MCF 10A (cell line): ENCODE measurements around the gene LRP1. TPM values are rescaled to one million over a fixed set of nuclear protein-coding genes. Genes with fewer than 3 reads are reported as not detected.

Experiments used
- BruUV-seq: library from RNA; stranded (reverse); fragments of 400-500 nt; replicated peaks from 2 replicates; lab custom pipeline; 2021; lab: Mats Ljungman, UMichigan
- CTCF ChIA-PET: fragments of 300-600 bp; sonication (Branson Sonifier 250); formaldehyde crosslinking; extraction: SDS; loops from one replicate; lab custom pipeline; 2021; ENCODE audit warnings: antibody characterized with exemption, inconsistent platforms; lab: Yijun Ruan, JAX
- POLR2A ChIA-PET: fragments of 300-600, 350-650 bp; sonication (Branson Sonifier 250); formaldehyde crosslinking; extraction: SDS; loops from one replicate; lab custom pipeline; 2020; ENCODE audit warnings: antibody characterized with exemption, inconsistent platforms; lab: Yijun Ruan, JAX
- DNase-seq: peaks from one replicate; pipeline ENCODE4 v3.0.0-alpha.2; 2018; ENCODE audit not compliant: unreplicated experiment
- H3K27ac Mint-ChIP-seq: one replicate; pipeline ENCODE4 v1.8.0; 2022; ENCODE audit warnings: mild to moderate bottlenecking, low read depth, mixed read lengths; ENCODE audit not compliant: unreplicated experiment
- H3K27me3 Mint-ChIP-seq: one replicate; pipeline ENCODE4 v1.8.0; 2022; ENCODE audit warnings: mixed read lengths; ENCODE audit not compliant: insufficient read depth, unreplicated experiment
- H3K36me3 Mint-ChIP-seq: one replicate; pipeline ENCODE4 v1.8.0; 2022; ENCODE audit warnings: mild to moderate bottlenecking, moderate library complexity, mixed read lengths; ENCODE audit not compliant: insufficient read depth, unreplicated experiment
- H3K4me1 Mint-ChIP-seq: one replicate; pipeline ENCODE4 v1.8.0; 2022; ENCODE audit warnings: mixed read lengths; ENCODE audit not compliant: insufficient read depth, unreplicated experiment
- H3K4me3 Mint-ChIP-seq: one replicate; pipeline ENCODE4 v1.8.0; 2022; ENCODE audit warnings: mild to moderate bottlenecking, moderate library complexity, mixed read lengths; ENCODE audit not compliant: unreplicated experiment
- H3K9me3 Mint-ChIP-seq: one replicate; pipeline ENCODE4 v1.8.0; 2022; ENCODE audit warnings: mixed read lengths; ENCODE audit not compliant: unreplicated experiment
- intact Hi-C: fragments of 100-400 bp; cut with micrococcal nuclease; formaldehyde crosslinking; loops from 2 replicates; pipeline ENCODE4 v1.14.1; 2022
- total RNA-seq: library from RNA; stranded (reverse); gene quantifications from 2 replicates; pipeline ENCODE4 v1.2.3, GENCODE V29; 2022
- TF ChIP-seq, protein P1 (sequence below): fragments of 200-600 bp; IDR thresholded peaks from one replicate; pipeline ENCODE4 v1.8.0; 2022; ENCODE audit warnings: antibody characterized with exemption, mild to moderate bottlenecking; ENCODE audit not compliant: unreplicated experiment

The LRP1 gene
- total RNA-seq, 1 experiment from 2014 or later = 18.9 TPM

DNA sequence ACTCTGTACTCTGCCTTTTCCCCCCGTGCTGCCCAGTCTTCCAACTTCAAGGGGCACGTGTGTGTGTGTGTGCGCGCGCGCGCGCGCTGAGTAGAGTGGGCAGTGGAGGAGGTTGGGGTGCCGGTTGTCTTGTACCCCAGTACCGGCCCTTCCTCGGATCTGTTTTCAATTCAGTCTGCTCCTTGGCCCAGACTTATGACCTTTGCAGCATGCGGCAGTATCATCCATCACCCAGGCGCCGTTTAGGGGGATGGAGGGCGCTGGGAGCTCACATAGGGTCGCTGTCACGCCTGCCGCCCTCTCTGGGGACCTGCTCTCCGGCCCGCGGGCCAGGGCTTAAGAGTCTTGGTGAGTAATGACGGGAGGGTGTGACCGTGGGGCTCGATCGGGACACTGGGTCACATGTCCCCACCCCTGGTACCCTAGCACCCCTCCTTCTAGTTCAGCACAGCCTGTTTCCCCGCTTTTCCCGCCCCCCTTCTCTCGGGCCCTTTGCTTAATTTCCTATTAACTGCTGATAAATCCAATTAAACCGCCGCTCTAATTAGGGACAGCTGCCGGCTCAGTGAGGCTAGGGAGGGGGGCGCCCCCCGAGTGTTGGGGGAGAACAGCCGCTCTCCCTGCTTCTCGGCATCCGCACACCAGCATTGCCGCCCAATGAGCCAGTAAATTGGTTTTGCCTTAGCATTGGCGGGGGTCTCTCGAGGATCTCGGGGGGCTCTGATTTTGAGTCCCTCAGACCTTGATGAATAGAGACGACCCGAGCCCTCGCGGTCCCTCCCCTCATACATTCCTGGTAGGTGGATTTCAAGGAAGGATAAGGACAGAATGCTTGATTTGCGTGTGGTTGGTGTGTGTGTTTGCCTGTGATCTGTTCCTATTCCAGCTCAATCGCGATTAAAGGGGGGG lies 113.4 kb downstream of the LRP1 start:
- no TSS peak for BruUV-seq
- Mint-ChIP-seq H3K27ac (no peak overlapping the region), H3K27me3 (no peaks in the 10 kb centered on the region), H3K4me3 (peak overlapping the region; percentile 67), H3K36me3 (peaks cover 4% of the 10 kb centered on the region), H3K4me1 (peaks cover 53% of the 10 kb centered on the region), H3K9me3 (no peaks in the 10 kb centered on the region)
- POLR2A ChIA-PET = interaction anchor here (0.6 to 2.9 kb wide), 8 partner anchors 12 to 752 kb away, joined by 3 to 37 read pairs (median 4); partner anchors contain the start of genes SHMT2 and STAT6
- CTCF ChIA-PET = interaction anchor here (0.6 to 9.8 kb wide), 11 partner anchors 11 to 1562 kb away, joined by 3 to 188 read pairs (median 4); partner anchors contain the start of genes NACA, SHMT2 and ZBTB39
- DNase-seq = no peak
- TF ChIP-seq, protein P1, sequence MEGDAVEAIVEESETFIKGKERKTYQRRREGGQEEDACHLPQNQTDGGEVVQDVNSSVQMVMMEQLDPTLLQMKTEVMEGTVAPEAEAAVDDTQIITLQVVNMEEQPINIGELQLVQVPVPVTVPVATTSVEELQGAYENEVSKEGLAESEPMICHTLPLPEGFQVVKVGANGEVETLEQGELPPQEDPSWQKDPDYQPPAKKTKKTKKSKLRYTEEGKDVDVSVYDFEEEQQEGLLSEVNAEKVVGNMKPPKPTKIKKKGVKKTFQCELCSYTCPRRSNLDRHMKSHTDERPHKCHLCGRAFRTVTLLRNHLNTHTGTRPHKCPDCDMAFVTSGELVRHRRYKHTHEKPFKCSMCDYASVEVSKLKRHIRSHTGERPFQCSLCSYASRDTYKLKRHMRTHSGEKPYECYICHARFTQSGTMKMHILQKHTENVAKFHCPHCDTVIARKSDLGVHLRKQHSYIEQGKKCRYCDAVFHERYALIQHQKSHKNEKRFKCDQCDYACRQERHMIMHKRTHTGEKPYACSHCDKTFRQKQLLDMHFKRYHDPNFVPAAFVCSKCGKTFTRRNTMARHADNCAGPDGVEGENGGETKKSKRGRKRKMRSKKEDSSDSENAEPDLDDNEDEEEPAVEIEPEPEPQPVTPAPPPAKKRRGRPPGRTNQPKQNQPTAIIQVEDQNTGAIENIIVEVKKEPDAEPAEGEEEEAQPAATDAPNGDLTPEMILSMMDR = no peak
- intact Hi-C loops = no loop called here

DNA sequence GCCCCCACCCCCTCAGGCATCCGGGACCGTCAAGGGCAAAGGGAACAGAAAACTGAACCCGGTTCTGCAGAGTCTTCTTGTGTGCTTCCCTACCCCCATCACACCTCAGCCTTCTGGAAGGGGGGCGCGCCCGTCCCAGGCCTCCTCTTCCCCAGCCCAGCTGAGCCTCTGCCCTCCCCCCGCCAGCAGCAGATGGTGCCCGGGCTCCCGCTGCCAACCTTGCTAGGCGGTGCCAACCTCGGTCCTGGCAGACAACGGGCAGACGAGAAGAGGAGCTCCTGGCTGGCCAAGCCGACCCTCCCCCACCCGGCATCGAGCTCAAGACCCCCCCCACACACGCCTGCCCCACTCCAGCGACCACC lies 114.0 kb downstream of the LRP1 start:
- DNase-seq = no peak
- Mint-ChIP-seq H3K27me3 (no peaks in the 10 kb centered on the region), H3K27ac (no peak overlapping the region), H3K36me3 (peaks cover 4% of the 10 kb centered on the region), H3K4me1 (peaks cover 47% of the 10 kb centered on the region), H3K9me3 (no peaks in the 10 kb centered on the region), H3K4me3 (peak overlapping the region; percentile 67)
- ChIA-PET CTCF (interaction anchor here (0.6 to 9.8 kb wide), 22 partner anchors 10 to 1561 kb away, joined by 3 to 188 read pairs (median 4); partner anchors contain the start of genes INHBE, NACA, NXPH4 and SHMT2), POLR2A (interaction anchor here (0.6 to 2.5 kb wide), 13 partner anchors 9 to 753 kb away, joined by 3 to 17 read pairs (median 3); partner anchors contain the start of genes SHMT2 and STAT6)
- TF ChIP-seq, protein P1 = no peak
- no TSS peak for BruUV-seq
- intact Hi-C loops = no loop called here

GRCh38 chr12:57242691-57243454 lies 114.6 kb downstream of the LRP1 start:
- H3K4me3 Mint-ChIP-seq = peak overlapping the region; percentile 67
- no peaks in the 10 kb centered on the region for H3K9me3 Mint-ChIP-seq
- ChIA-PET CTCF (interaction anchor here (0.6 to 9.8 kb wide), 30 partner anchors 10 to 1458 kb away, joined by 3 to 188 read pairs (median 4); partner anchors contain the start of genes INHBE, NACA, NEMP1 and NXPH4), POLR2A (interaction anchor here (0.6 to 2.5 kb wide), 13 partner anchors 9 to 753 kb away, joined by 3 to 17 read pairs (median 3); partner anchors contain the start of genes SHMT2 and STAT6)
- peaks cover 47% of the 10 kb centered on the region for H3K4me1 Mint-ChIP-seq
- H3K36me3 Mint-ChIP-seq = peaks cover 4% of the 10 kb centered on the region
- BruUV-seq = no TSS peak
- TF ChIP-seq, protein P1 = peak; percentile 38
- peak; percentile 66 for DNase-seq
- no peak overlapping the region for H3K27ac Mint-ChIP-seq
- intact Hi-C loops = loop anchor here (1.0 kb wide), 1 partner anchor 30 kb away; no protein-coding TSS in a partner anchor
- no peaks in the 10 kb centered on the region for H3K27me3 Mint-ChIP-seq
